KMS-11 (cell line): ENCODE data around the gene RRN3.
"Not testable (repeated sequence)": the region's sequence is repeated elsewhere in the genome, so short reads cannot be mapped to it uniquely, and the experiment has no call there.

ENCODE experiments used
- H2AFZ ChIP-seq: fragments of 200-600 bp; sonication (generic); 2 replicates; pipeline ENCODE4 v1.6.1; 2016; ENCODE audit warnings: antibody characterized with exemption, mixed run types, low read depth
- H3K27ac ChIP-seq: fragments of 200-600 bp; sonication (generic); 2 replicates; pipeline ENCODE4 v1.6.1; 2016; ENCODE audit warnings: mild to moderate bottlenecking, mixed run types
- H3K27me3 ChIP-seq: fragments of 200-600 bp; sonication (generic); 2 replicates; pipeline ENCODE4 v1.6.1; 2017; ENCODE audit warnings: mild to moderate bottlenecking, low read depth, mixed run types, moderate library complexity; ENCODE audit not compliant: insufficient read depth
- H3K36me3 ChIP-seq: fragments of 200-600 bp; sonication (generic); 2 replicates; pipeline ENCODE4 v1.6.1; 2017; ENCODE audit warnings: mild to moderate bottlenecking, mixed run types; ENCODE audit not compliant: insufficient read depth
- H3K4me1 ChIP-seq: fragments of 200-600 bp; sonication (generic); 2 replicates; pipeline ENCODE4 v1.6.1; 2016; ENCODE audit warnings: mild to moderate bottlenecking, low read depth, mixed run types; ENCODE audit not compliant: poor library complexity, severe bottlenecking
- H3K4me2 ChIP-seq: fragments of 200-600 bp; sonication (generic); 2 replicates; pipeline ENCODE4 v1.7.0; 2016; ENCODE audit warnings: mild to moderate bottlenecking, mixed run types
- H3K4me3 ChIP-seq: fragments of 200-600 bp; sonication (generic); IDR thresholded peaks from 2 replicates; pipeline ENCODE4 v1.6.1; 2017; ENCODE audit warnings: low read depth, low read length, mixed read lengths; ENCODE audit not compliant: insufficient read depth
- H3K79me2 ChIP-seq: fragments of 200-600 bp; sonication (generic); 2 replicates; pipeline ENCODE4 v1.6.1; 2016; ENCODE audit warnings: low read depth, mixed run types; ENCODE audit not compliant: insufficient read depth
- H3K9ac ChIP-seq: fragments of 200-600 bp; sonication (generic); 2 replicates; pipeline ENCODE4 v1.6.1; 2016; ENCODE audit warnings: mild to moderate bottlenecking, mixed run types
- H4K20me1 ChIP-seq: fragments of 200-600 bp; sonication (generic); 2 replicates; pipeline ENCODE4 v1.6.1; 2016; ENCODE audit warnings: mild to moderate bottlenecking, mixed run types; ENCODE audit not compliant: insufficient read depth

Gene RRN3

GRCh38 chr16:15135483-15136360 lies 41.6 kb upstream of the RRN3 start:
- not testable (repeated sequence) for H3K4me2 ChIP-seq, H2AFZ ChIP-seq, H4K20me1 ChIP-seq, H3K4me1 ChIP-seq, H3K9ac ChIP-seq, H3K27me3 ChIP-seq, H3K79me2 ChIP-seq, H3K4me3 ChIP-seq, H3K36me3 ChIP-seq, H3K27ac ChIP-seq

- not testable (repeated sequence) for H3K4me1 ChIP-seq, H3K4me2 ChIP-seq, H3K27ac ChIP-seq, H4K20me1 ChIP-seq, H2AFZ ChIP-seq, H3K79me2 ChIP-seq, H3K27me3 ChIP-seq, H3K36me3 ChIP-seq, H3K4me3 ChIP-seq, H3K9ac ChIP-seq
Observed at GRCh38 chr16:15134752-15135482, 40.8 kb upstream of the RRN3 start.

GRCh38 chr16:15133554-15133953 lies 39.5 kb upstream of the RRN3 start:
- H3K36me3 ChIP-seq, H4K20me1 ChIP-seq, H3K4me2 ChIP-seq, H2AFZ ChIP-seq, H3K4me3 ChIP-seq, H3K9ac ChIP-seq, H3K27me3 ChIP-seq, H3K79me2 ChIP-seq, H3K27ac ChIP-seq, H3K4me1 ChIP-seq: not testable (repeated sequence)

GRCh38 chr16:15132719-15133428 lies 38.8 kb upstream of the RRN3 start:
- H3K27me3 ChIP-seq, H3K27ac ChIP-seq, H3K9ac ChIP-seq, H3K36me3 ChIP-seq, H3K4me1 ChIP-seq, H3K4me2 ChIP-seq, H3K4me3 ChIP-seq, H4K20me1 ChIP-seq, H3K79me2 ChIP-seq, H2AFZ ChIP-seq: not testable (repeated sequence)

- H3K4me2 ChIP-seq, H3K36me3 ChIP-seq, H3K79me2 ChIP-seq, H4K20me1 ChIP-seq, H3K9ac ChIP-seq, H3K27me3 ChIP-seq, H3K4me1 ChIP-seq, H2AFZ ChIP-seq, H3K4me3 ChIP-seq, H3K27ac ChIP-seq: not testable (repeated sequence)
Observed at GRCh38 chr16:15130943-15131700, 37.0 kb upstream of the RRN3 start.

GRCh38 chr16:15130256-15130932 lies 36.3 kb upstream of the RRN3 start:
- not testable (repeated sequence) for H3K27ac ChIP-seq, H2AFZ ChIP-seq, H3K4me1 ChIP-seq, H3K36me3 ChIP-seq, H4K20me1 ChIP-seq, H3K4me3 ChIP-seq, H3K4me2 ChIP-seq, H3K27me3 ChIP-seq, H3K79me2 ChIP-seq, H3K9ac ChIP-seq

GRCh38 chr16:15127641-15128425 lies 33.8 kb upstream of the RRN3 start:
- H3K4me1 ChIP-seq, H3K4me3 ChIP-seq: not testable (repeated sequence)

GRCh38 chr16:15100372-15100987 lies 6.4 kb upstream of the RRN3 start:
- not testable (repeated sequence) for H3K79me2 ChIP-seq, H3K4me3 ChIP-seq, H3K36me3 ChIP-seq, H3K9ac ChIP-seq, H3K4me1 ChIP-seq, H3K4me2 ChIP-seq, H3K27me3 ChIP-seq, H3K27ac ChIP-seq, H2AFZ ChIP-seq, H4K20me1 ChIP-seq

More at GRCh38 chr16:15127641-15128425, 33.8 kb upstream of the RRN3 start:
- H2AFZ ChIP-seq, H3K27me3 ChIP-seq, H4K20me1 ChIP-seq, H3K79me2 ChIP-seq, H3K4me2 ChIP-seq, H3K36me3 ChIP-seq, H3K9ac ChIP-seq, H3K27ac ChIP-seq: not testable (repeated sequence)
